GM12874 (cell line): Measurements from ENCODE around the gene TMEM163.

Experiments used
- CTCF ChIP-seq: IDR thresholded peaks from 2 replicates; pipeline ENCODE4 v1.5.1; 2011; ENCODE audit warnings: low read depth, mild to moderate bottlenecking, control low read depth, low read length, moderate library complexity; ENCODE audit not compliant: insufficient read depth

Gene TMEM163

GRCh38 chr2:134536296-134536695 lies 182.5 kb downstream of the TMEM163 start:
- no peak for TF ChIP-seq CTCF

DNA sequence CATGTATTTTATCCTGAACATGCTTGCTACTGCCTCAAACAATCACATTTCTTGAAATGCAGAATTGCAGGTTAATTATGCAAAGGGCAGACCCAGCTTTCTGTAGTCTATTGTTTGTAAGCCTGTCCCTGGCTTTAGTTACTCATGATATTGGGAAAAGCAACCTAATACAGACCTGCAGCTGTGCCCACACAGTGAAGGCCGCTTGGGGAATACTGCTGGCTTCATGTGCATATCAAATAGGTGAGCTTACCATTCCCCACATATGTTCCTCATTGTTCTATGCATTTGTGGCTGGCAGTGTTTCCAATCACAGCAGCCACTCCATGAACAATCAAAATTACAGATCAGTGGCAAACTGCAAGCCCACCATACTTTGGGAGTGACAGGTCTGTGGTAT lies 186.3 kb downstream of the TMEM163 start:
- TF ChIP-seq CTCF: no peak

DNA sequence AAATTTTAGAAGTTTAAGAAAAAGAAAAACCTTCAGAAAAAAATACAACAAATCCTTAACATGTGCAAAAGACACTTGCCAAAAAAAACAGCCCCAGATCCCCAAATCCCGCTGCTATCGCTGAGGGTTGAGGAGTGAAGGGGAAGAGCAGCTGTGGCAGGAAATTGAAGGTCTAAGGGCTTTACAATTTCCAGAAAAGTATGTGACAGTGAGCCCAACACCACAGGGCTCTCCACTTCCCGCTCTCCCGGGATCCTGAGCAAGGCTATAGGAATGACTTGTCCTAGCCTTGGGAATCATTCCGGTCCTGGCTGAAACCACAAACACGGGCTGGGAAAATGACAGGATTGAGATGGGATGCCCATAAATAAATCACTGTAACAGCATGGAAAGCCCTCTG lies 191.4 kb downstream of the TMEM163 start:
- no peak for TF ChIP-seq CTCF

GRCh38 chr2:134522496-134523455 lies 196.0 kb downstream of the TMEM163 start:
- TF ChIP-seq CTCF: no peak

DNA sequence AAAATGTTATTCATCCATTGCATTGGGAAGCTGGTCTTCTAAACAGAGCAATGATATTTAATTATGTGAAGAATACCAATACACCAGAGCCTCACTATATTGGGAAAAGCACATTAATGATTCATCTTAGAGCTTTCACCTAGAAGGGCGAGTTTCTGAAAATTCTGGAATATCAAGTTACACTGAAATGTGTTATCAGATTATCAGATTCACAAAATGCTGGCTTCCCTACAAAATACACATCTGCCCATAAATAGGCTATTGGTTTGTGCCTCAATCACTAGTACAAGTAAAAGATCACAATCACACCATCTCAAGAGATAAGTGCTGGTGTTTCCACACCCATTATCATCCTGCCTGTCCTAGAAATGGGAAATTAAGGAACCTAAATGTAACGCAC lies 200.7 kb downstream of the TMEM163 start:
- TF ChIP-seq CTCF: no peak

GRCh38 chr2:134515137-134515536 lies 203.7 kb downstream of the TMEM163 start:
- no peak for TF ChIP-seq CTCF

DNA sequence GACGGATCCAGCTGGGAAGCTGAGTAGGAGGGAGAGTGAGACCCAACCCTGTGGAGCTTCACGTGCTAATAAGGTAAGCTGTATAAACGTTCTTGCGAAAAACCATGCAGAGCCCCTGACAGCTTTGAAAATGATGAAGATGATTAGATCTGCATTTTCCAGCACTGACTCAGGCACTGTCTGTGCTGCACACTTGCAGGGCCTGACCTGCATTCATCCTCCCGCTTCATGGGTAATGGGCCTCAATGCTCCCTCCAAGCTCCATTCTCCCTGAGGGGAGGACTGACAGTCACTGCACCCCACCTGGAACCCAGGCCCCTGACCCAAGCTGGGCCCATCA lies 205.4 kb downstream of the TMEM163 start:
- no peak for TF ChIP-seq CTCF
